CD8-positive, alpha-beta memory T cell (primary cell): ENCODE measurements around the gene ZNF710. TPM values are rescaled to one million over a fixed set of nuclear protein-coding genes. Genes with fewer than 3 reads are reported as not detected.

ENCODE experiments used
- CTCF ChIA-PET: fragments of 350-600 bp; sonication (Branson Sonifier 250); formaldehyde crosslinking; loops from one replicate; lab custom pipeline; 2021; ENCODE audit warnings: antibody characterized with exemption; lab: Charles Lee
- POLR2A ChIA-PET: fragments of 350-600 bp; sonication (Branson Sonifier 250); formaldehyde crosslinking; loops from one replicate; lab custom pipeline; 2021; ENCODE audit warnings: antibody characterized with exemption; lab: Charles Lee
- DNase-seq, 5 donors: peaks; one replicate each; pipeline versions ENCODE4 v3.0.0 to v3.0.0-alpha.2; 2020 to 2022; ENCODE audit warnings: mixed read lengths in 1 of 5
- H3K27ac ChIP-seq: one replicate; pipeline ENCODE4 v1.7.0; 2013; ENCODE audit warnings: low read depth, mild to moderate bottlenecking, low read length, moderate library complexity
- H3K27me3 ChIP-seq: 2 replicates; pipeline ENCODE4 v1.7.0; 2013; ENCODE audit warnings: low read length, mild to moderate bottlenecking; ENCODE audit not compliant: insufficient read depth, poor library complexity, severe bottlenecking
- H3K36me3 ChIP-seq: 2 replicates; pipeline ENCODE4 v1.7.0; 2013; ENCODE audit warnings: mild to moderate bottlenecking, low read length, moderate library complexity; ENCODE audit not compliant: insufficient read depth
- H3K4me1 ChIP-seq: 2 replicates; pipeline ENCODE4 v1.7.0; 2013; ENCODE audit warnings: mild to moderate bottlenecking, low read length, moderate library complexity; ENCODE audit not compliant: insufficient read depth
- H3K4me3 ChIP-seq: 2 replicates; pipeline ENCODE4 v1.7.0; 2013; ENCODE audit warnings: mild to moderate bottlenecking, low read length
- H3K9me3 ChIP-seq: 2 replicates; pipeline ENCODE4 v1.7.0; 2013; ENCODE audit warnings: mild to moderate bottlenecking, low read length
- H3K27ac Mint-ChIP-seq, 8 donors: one replicate each; pipeline ENCODE4 v1.8.0; 2020 to 2021; ENCODE audit warnings: mixed read lengths in 8 of 8, mild to moderate bottlenecking in 6 of 8, inconsistent platforms in 3 of 8, moderate library complexity in 3 of 8
- H3K27me3 Mint-ChIP-seq, 2 donors: one replicate each; pipeline ENCODE4 v1.8.0; 2020 to 2021; ENCODE audit warnings: mixed read lengths in 2 of 2, mild to moderate bottlenecking in 1 of 2, moderate library complexity in 1 of 2
- H3K36me3 Mint-ChIP-seq, 3 donors: one replicate each; pipeline ENCODE4 v1.8.0; 2020 to 2021; ENCODE audit warnings: mixed read lengths in 3 of 3, inconsistent platforms in 1 of 3, mild to moderate bottlenecking in 1 of 3
- H3K4me1 Mint-ChIP-seq, 3 donors: one replicate each; pipeline ENCODE4 v1.8.0; 2020 to 2021; ENCODE audit warnings: mixed read lengths in 3 of 3, inconsistent platforms in 1 of 3, mild to moderate bottlenecking in 1 of 3
- H3K4me3 Mint-ChIP-seq, 7 donors: one replicate each; pipeline ENCODE4 v1.8.0; 2020 to 2021; ENCODE audit warnings: mixed read lengths in 7 of 7, mild to moderate bottlenecking in 6 of 7, moderate library complexity in 4 of 7, inconsistent platforms in 2 of 7
- H3K9me3 Mint-ChIP-seq, 5 donors: one replicate each; pipeline ENCODE4 v1.8.0; 2020 to 2022; ENCODE audit warnings: mixed read lengths in 5 of 5, mild to moderate bottlenecking in 3 of 5, moderate library complexity in 2 of 5, inconsistent platforms in 1 of 5
- polyA plus RNA-seq: library from polyadenylated mRNA; unstranded; fragments of 300-500 nt; fragmentation: Illumina TruSeq; gene quantifications from one replicate; pipeline ENCODE4 v1.2.3, GENCODE V29; 2021
- total RNA-seq, 2 experiments: library from RNA; stranded (reverse); gene quantifications; one replicate each; pipeline ENCODE4 v1.2.3, GENCODE V29; 2021

The ZNF710 gene
- total and polyA plus RNA-seq, 3 experiments from 2014 or later: 2.6 to 13.2 (median 13.2) TPM

DNA sequence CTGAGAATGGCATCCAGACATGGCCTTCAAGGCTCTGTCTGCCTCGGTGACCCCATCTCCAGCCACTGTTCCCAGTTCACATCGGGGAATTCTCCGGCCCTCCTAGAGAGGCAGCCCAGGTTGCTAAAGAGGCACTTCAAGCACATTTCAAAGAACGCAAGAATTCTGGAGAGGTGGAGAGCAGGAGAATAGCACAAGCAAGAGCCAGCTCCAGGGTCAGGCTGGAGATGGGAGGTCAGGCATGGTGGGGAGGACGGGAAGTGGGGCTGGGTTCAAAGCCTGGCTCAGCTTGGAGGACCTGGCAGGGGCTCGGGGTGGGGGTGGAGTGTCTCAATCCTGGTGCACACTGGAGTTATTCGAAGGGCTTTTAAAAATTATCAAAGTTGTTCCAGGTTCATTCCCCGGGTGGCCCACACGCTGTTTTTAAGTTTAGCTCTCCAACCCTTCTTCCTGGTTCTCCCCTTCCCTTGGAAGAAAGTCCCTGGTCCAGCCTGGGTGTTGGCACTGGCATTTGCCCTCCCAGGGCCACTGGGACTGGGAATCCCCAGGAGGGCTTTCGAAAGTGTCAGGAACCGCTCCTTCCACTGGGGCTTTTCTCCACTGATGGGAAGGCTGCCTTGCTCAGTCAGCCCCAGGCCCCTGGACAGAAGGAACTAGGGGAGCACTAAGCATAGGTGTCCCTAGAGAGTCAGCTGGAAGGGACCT, 35.8 kb downstream of the ZNF710 start:
- Mint-ChIP-seq H3K27ac (peak overlapping the region in 5 of 8 donors; percentile 36 to 87 (median 82)), H3K36me3 (no peaks in the 10 kb centered on the region), H3K4me1 (peaks cover 45 to 61% (median 58%) of the 10 kb centered on the region in 3 donors), H3K9me3 (peaks cover 0 to 2% (median 0%) of the 10 kb centered on the region in 5 donors), H3K4me3 (peak overlapping the region in 3 of 7 donors; percentile 16 to 37 (median 32)), H3K27me3 (no peaks in the 10 kb centered on the region)
- ChIA-PET CTCF (no interaction called here), POLR2A (no interaction called here)
- H3K27me3 ChIP-seq: no peaks in the 10 kb centered on the region
- no peak overlapping the region for H3K4me3 ChIP-seq
- no peaks in the 10 kb centered on the region for H3K9me3 ChIP-seq
- peaks cover 39% of the 10 kb centered on the region for H3K4me1 ChIP-seq
- DNase-seq: no peak
- H3K27ac ChIP-seq: no peak overlapping the region
- no peaks in the 10 kb centered on the region for H3K36me3 ChIP-seq

DNA sequence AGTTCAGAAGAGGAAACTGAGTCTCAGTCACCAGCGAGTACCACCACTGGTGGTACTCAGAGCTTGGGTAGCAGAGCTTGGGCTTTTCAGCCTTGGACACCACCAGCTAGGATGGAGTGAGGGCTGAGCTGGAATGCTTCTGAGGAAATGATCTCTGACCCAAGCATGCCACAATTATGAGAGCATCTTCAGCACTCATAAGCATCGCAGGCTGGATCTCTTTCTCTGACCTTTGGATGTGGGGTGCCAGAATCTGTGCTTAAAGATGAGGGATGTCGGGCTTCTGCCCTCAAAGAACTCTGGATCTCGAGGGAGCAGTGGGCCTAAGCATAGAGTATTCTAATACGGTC, 36.4 kb downstream of the ZNF710 start:
- Mint-ChIP-seq H3K9me3 (peaks cover 0 to 2% (median 0%) of the 10 kb centered on the region in 5 donors), H3K36me3 (no peaks in the 10 kb centered on the region), H3K4me3 (peak overlapping the region in 1 of 7 donors; percentile 16), H3K27ac (peak overlapping the region in 6 of 8 donors; percentile 25 to 89 (median 78)), H3K4me1 (peaks cover 45 to 58% (median 58%) of the 10 kb centered on the region in 3 donors), H3K27me3 (no peaks in the 10 kb centered on the region)
- Histone ChIP-seq H3K27me3 (no peaks in the 10 kb centered on the region), H3K27ac (no peak overlapping the region), H3K4me3 (no peak overlapping the region), H3K9me3 (no peaks in the 10 kb centered on the region), H3K4me1 (peaks cover 38% of the 10 kb centered on the region), H3K36me3 (no peaks in the 10 kb centered on the region)
- no peak for DNase-seq
- POLR2A ChIA-PET: no interaction called here
- CTCF ChIA-PET: no interaction called here

DNA sequence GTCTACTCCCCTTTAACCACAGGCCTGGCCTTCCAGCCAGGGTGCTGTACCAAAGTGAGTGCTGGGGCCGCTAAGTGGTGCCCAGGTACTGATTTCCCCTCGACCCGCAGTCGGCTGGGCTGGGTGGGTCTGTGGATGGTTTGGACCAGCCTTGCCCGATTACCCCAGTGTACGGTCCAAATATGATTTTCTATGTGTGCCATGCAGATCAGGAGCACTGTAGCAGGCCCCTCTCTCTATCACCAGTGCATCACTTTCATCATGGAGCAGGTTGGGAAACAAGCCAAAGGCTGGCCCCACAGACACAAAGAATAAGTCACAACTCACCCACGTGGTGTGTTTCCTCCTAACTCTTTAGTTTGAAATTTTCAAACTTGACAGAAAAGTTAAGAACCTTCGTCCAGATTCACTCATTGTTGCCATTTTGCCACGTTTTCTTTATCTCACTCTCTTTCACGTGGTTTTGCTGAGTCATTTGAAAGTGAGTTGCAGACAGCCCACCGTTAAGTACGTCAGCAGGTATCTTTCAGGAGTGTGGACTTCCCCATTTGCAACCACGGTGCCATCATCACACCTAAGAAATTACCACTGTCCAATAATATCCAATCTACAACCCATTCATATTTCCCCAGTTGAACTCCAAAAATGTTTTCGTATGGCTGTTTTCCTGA, 37.0 kb downstream of the ZNF710 start:
- peak in 2 of 5 donors; percentile 46 to 52 for DNase-seq
- CTCF ChIA-PET: no interaction called here
- Histone ChIP-seq H3K4me3 (no peak overlapping the region), H3K36me3 (no peaks in the 10 kb centered on the region), H3K9me3 (no peaks in the 10 kb centered on the region), H3K4me1 (peaks cover 38% of the 10 kb centered on the region), H3K27ac (no peak overlapping the region), H3K27me3 (no peaks in the 10 kb centered on the region)
- POLR2A ChIA-PET: no interaction called here
- Mint-ChIP-seq H3K4me3 (peak overlapping the region in 1 of 7 donors; percentile 26), H3K4me1 (peaks cover 42 to 55% (median 55%) of the 10 kb centered on the region in 3 donors), H3K27ac (peak overlapping the region; percentile 44 to 89 (median 78)), H3K27me3 (no peaks in the 10 kb centered on the region), H3K9me3 (peaks cover 0 to 2% (median 0%) of the 10 kb centered on the region in 5 donors), H3K36me3 (no peaks in the 10 kb centered on the region)

DNA sequence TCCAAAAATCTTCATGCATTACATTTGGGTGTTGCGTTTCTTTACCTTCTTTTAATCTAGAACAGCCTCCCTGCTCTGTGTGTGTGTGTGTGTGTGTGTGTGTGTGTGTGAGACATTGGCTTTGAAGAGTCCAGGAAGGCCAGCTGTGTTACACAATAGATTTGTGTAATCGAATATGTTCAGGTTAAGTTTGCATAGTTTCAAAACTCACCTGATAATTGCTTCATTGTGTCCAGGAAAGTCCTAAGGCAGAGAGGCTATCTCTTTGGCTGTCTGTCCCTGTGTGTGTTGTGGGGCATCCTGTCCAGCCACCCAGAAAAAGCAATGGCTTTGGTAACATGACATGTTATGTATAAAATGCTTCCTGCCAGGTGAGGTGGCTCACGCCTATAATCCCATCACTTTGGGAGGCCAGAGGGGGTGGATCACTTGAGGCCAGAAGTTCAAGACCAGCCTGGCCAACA, 37.5 kb downstream of the ZNF710 start:
- peak overlapping the region in 6 of 8 donors; percentile 66 to 85 (median 82) for H3K27ac Mint-ChIP-seq
- peaks cover 0 to 2% (median 0%) of the 10 kb centered on the region in 5 donors for H3K9me3 Mint-ChIP-seq
- H3K4me1 Mint-ChIP-seq: peaks cover 36 to 50% (median 49%) of the 10 kb centered on the region in 3 donors
- peak overlapping the region in 1 of 7 donors; percentile 26 for H3K4me3 Mint-ChIP-seq
- H3K27me3 Mint-ChIP-seq: no peaks in the 10 kb centered on the region
- Histone ChIP-seq H3K4me3 (no peak overlapping the region), H3K36me3 (no peaks in the 10 kb centered on the region), H3K27me3 (no peaks in the 10 kb centered on the region), H3K27ac (no peak overlapping the region), H3K4me1 (peaks cover 32% of the 10 kb centered on the region), H3K9me3 (no peaks in the 10 kb centered on the region)
- POLR2A ChIA-PET: no interaction called here
- CTCF ChIA-PET: no interaction called here
- DNase-seq: no peak
- H3K36me3 Mint-ChIP-seq: no peaks in the 10 kb centered on the region

DNA sequence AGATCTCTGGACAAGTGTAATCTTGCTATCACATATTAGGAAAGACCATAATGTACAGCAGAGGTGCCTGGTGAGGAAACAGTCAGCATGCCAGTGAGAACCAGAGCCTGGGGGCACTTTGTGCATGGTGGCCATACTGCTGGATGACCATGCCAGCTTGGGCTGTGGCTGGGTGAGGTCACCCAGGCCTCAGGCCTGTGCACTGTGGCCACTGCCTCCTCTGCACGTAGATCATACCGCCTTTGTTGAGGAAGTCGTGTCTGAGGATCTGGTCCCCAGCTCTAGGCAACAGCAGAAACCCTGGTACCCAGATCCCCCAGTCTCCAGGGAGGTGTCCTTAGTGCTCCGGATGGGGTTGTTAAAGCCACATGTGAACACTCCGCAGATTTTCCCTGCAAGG, 38.9 kb downstream of the ZNF710 start:
- H3K9me3 ChIP-seq: no peaks in the 10 kb centered on the region
- Mint-ChIP-seq H3K4me1 (peaks cover 24 to 36% (median 36%) of the 10 kb centered on the region in 3 donors), H3K4me3 (no peak overlapping the region), H3K27me3 (no peaks in the 10 kb centered on the region), H3K36me3 (peaks cover 0 to 2% (median 0%) of the 10 kb centered on the region in 3 donors), H3K27ac (peak overlapping the region in 5 of 8 donors; percentile 45 to 84 (median 61)), H3K9me3 (no peaks in the 10 kb centered on the region)
- CTCF ChIA-PET: no interaction called here
- peaks cover 19% of the 10 kb centered on the region for H3K4me1 ChIP-seq
- peak in 1 of 5 donors; percentile 9 for DNase-seq
- H3K27me3 ChIP-seq: no peaks in the 10 kb centered on the region
- no peaks in the 10 kb centered on the region for H3K36me3 ChIP-seq
- POLR2A ChIA-PET: interaction anchor here (0.6 kb wide), 1 partner anchor 78 kb away, joined by 4 read pairs; no protein-coding TSS in a partner anchor
- H3K27ac ChIP-seq: no peak overlapping the region
- H3K4me3 ChIP-seq: no peak overlapping the region

DNA sequence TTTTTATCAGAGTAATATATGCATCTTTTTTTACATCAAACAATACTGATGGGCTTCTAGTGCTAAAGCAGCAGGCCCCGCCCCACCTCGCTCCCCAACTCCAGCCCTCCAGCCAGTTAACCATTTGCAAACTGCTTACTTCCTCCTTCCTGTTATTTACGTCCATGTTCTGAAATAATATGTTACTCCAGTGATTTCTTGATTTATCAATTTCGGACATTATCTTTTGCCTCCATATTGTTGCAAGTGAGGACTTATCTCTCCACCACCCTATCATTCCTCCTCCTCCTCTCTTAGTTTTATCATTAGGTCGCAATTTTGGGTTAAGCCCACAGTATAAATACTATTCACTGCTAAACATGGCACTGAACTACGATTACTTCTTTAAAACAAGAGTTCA, 39.5 kb downstream of the ZNF710 start:
- Mint-ChIP-seq H3K4me3 (no peak overlapping the region), H3K27me3 (no peaks in the 10 kb centered on the region), H3K27ac (peak overlapping the region in 3 of 8 donors; percentile 13 to 61 (median 53)), H3K36me3 (peaks cover 0 to 4% (median 0%) of the 10 kb centered on the region in 3 donors), H3K4me1 (peaks cover 19 to 30% (median 29%) of the 10 kb centered on the region in 3 donors), H3K9me3 (no peaks in the 10 kb centered on the region)
- ChIA-PET CTCF (no interaction called here), POLR2A (no interaction called here)
- peaks cover 12% of the 10 kb centered on the region for H3K4me1 ChIP-seq
- no peaks in the 10 kb centered on the region for H3K27me3 ChIP-seq
- H3K9me3 ChIP-seq: no peaks in the 10 kb centered on the region
- H3K36me3 ChIP-seq: no peaks in the 10 kb centered on the region
- no peak overlapping the region for H3K27ac ChIP-seq
- no peak overlapping the region for H3K4me3 ChIP-seq
- DNase-seq: no peak

DNA sequence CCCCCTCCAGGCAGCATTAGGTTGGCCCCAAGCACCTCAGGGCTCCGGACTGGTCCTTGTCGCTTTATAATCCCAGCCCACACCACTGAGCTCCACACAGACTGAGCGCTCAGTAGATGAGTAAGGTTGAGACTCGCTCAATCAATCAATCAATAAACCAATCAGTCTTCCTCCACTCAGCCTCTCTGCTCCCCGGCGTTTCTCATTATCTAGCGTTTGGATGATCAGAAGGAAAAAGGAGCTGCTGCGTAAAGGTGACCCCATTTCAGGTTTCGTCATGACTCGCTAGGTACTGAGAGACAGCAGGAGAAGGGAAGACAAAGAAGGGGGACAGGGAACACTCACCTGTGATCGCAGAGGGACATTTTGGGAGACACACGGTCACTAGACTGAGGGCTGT, 41.2 kb downstream of the ZNF710 start:
- no peaks in the 10 kb centered on the region for H3K27me3 ChIP-seq
- no peaks in the 10 kb centered on the region for H3K36me3 ChIP-seq
- peaks cover 13 to 29% (median 20%) of the 10 kb centered on the region in 3 donors for H3K4me1 Mint-ChIP-seq
- ChIA-PET CTCF (no interaction called here), POLR2A (no interaction called here)
- no peak overlapping the region for H3K27ac ChIP-seq
- peaks cover 10% of the 10 kb centered on the region for H3K4me1 ChIP-seq
- peaks cover 0 to 4% (median 0%) of the 10 kb centered on the region in 3 donors for H3K36me3 Mint-ChIP-seq
- H3K9me3 ChIP-seq: no peaks in the 10 kb centered on the region
- H3K9me3 Mint-ChIP-seq: no peaks in the 10 kb centered on the region
- H3K4me3 Mint-ChIP-seq: no peak overlapping the region
- no peak for DNase-seq
- no peaks in the 10 kb centered on the region for H3K27me3 Mint-ChIP-seq
- H3K27ac Mint-ChIP-seq: peak overlapping the region in 1 of 8 donors; percentile 11
- no peak overlapping the region for H3K4me3 ChIP-seq
